HEK293T (cell line): Measurements from ENCODE around the gene SH3RF3.

Source experiments
- FOXK2 ChIP-seq: fragments of 450-650 bp; IDR thresholded peaks from 2 replicates; pipeline ENCODE4 v1.6.1; 2016; ENCODE audit warnings: mild to moderate bottlenecking
- SP1 ChIP-seq: fragments of 450-650 bp; IDR thresholded peaks from 2 replicates; pipeline ENCODE4 v1.6.1; 2017

DNA sequence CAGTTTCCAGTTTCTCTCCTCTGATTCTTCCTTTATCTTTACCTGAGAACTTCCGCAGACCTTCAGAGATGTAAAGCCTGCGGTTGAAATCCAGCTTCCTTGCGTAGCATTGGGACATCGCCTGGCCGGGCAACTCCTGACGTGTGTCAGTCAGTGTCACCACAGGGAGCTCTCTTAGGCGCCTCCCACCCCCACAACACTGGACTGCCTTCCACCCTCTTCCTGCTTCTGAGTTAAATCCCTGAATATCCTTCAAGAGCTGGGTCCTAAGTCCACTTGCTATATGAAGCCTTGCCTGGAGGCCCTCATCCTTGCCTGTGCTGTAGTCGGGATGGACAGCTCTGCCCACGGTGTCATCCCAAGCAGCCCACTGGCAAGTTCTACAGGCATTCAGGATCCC, 305.3 kb downstream of the SH3RF3 start:
- TF ChIP-seq SP1 (no peak), FOXK2 (no peak)
